HEK293 (cell line): ENCODE results near the gene MRNIP.

Experiments used
- CTCF ChIA-PET: fragments of 350-600 bp; formaldehyde crosslinking; extraction: SDS; loops from one replicate; lab custom pipeline; 2021; ENCODE audit warnings: antibody characterized with exemption; lab: Yijun Ruan, JAX
- POLR2A ChIA-PET: fragments of 300-600 bp; formaldehyde crosslinking; extraction: SDS; loops from one replicate; lab custom pipeline; 2020; ENCODE audit warnings: antibody characterized with exemption, inconsistent platforms; lab: Yijun Ruan, JAX
- H3K27ac ChIP-seq: fragments of 200-500 bp; sonication (Bioruptor generic); 2 replicates; pipeline ENCODE4 v1.5.1; 2014; ENCODE audit warnings: low read depth, low read length, control low read depth, inconsistent platforms; ENCODE audit errors: extremely low read depth
- H3K36me3 ChIP-seq, 2 experiments: fragments of 200-500 bp in 1 of 2; sonication (Bioruptor generic) in 1 of 2; 1 replicate in 1 of 2; 2 replicates in 1 of 2; pipeline ENCODE4 v1.5.1; 2014 to 2017; ENCODE audit warnings: inconsistent platforms in 2 of 2, low read length in 2 of 2; ENCODE audit not compliant: control insufficient read depth in 2 of 2, insufficient read depth in 1 of 2
- H3K4me1 ChIP-seq: fragments of 200-500 bp; sonication (Bioruptor generic); 2 replicates; pipeline ENCODE4 v1.5.1; 2014; ENCODE audit warnings: mild to moderate bottlenecking, low read length, inconsistent platforms; ENCODE audit not compliant: control insufficient read depth, insufficient read depth
- H3K4me3 ChIP-seq: 2 replicates; pipeline ENCODE4 v1.5.1; 2011; ENCODE audit warnings: low read depth, mild to moderate bottlenecking, control low read depth, low read length, moderate library complexity
- H3K9me3 ChIP-seq: fragments of 200-500 bp; sonication (Bioruptor generic); 2 replicates; pipeline ENCODE4 v1.5.1; 2014; ENCODE audit warnings: low read depth, low read length, inconsistent platforms; ENCODE audit not compliant: control insufficient read depth, insufficient read depth
- EGR2 ChIP-seq: fragments of 450-650 bp; formaldehyde crosslinking; IDR thresholded peaks from 2 replicates; pipeline ENCODE4 v1.5.1; 2016; ENCODE audit warnings: low read depth, missing biosample characterization, missing genetic modification characterization
- INSM2 ChIP-seq: fragments of 450-650 bp; formaldehyde crosslinking; IDR thresholded peaks from 2 replicates; pipeline ENCODE4 v1.5.1; 2016; ENCODE audit warnings: missing biosample characterization, missing genetic modification characterization
- TCF7L2 ChIP-seq: IDR thresholded peaks from 2 replicates; pipeline ENCODE4 v1.6.1; 2011; ENCODE audit warnings: low read depth, mild to moderate bottlenecking, inconsistent platforms, low read length, moderate library complexity, borderline replicate concordance
- ZBTB48 ChIP-seq: fragments of 450-650 bp; formaldehyde crosslinking; IDR thresholded peaks from 2 replicates; pipeline ENCODE4 v1.5.1; 2016; ENCODE audit warnings: missing biosample characterization, missing genetic modification characterization
- ZFP69B ChIP-seq: fragments of 450-650 bp; formaldehyde crosslinking; IDR thresholded peaks from 2 replicates; pipeline ENCODE4 v1.5.1; 2016; ENCODE audit warnings: missing biosample characterization, missing genetic modification characterization
- ZNF138 ChIP-seq: fragments of 450-650 bp; formaldehyde crosslinking; IDR thresholded peaks from 2 replicates; pipeline ENCODE4 v1.5.1; 2016; ENCODE audit warnings: missing biosample characterization, missing genetic modification characterization, borderline replicate concordance
- ZNF214 ChIP-seq: fragments of 450-650 bp; formaldehyde crosslinking; IDR thresholded peaks from 2 replicates; pipeline ENCODE4 v1.5.1; 2017; ENCODE audit warnings: missing biosample characterization, mild to moderate bottlenecking, missing genetic modification characterization, borderline replicate concordance
- ZNF24 ChIP-seq: fragments of 450-650 bp; formaldehyde crosslinking; IDR thresholded peaks from 2 replicates; pipeline ENCODE4 v1.5.1; 2016; ENCODE audit warnings: missing biosample characterization, missing genetic modification characterization
- ZNF341 ChIP-seq: fragments of 450-650 bp; formaldehyde crosslinking; IDR thresholded peaks from 2 replicates; pipeline ENCODE4; 2016; ENCODE audit warnings: low read depth, missing biosample characterization, missing genetic modification characterization
- ZNF423 ChIP-seq: fragments of 450-650 bp; formaldehyde crosslinking; IDR thresholded peaks from 2 replicates; pipeline ENCODE4 v1.5.1; 2016; ENCODE audit warnings: missing biosample characterization, missing genetic modification characterization
- ZNF549 ChIP-seq: fragments of 450-650 bp; IDR thresholded peaks from 2 replicates; pipeline ENCODE4 v1.5.1; 2018; ENCODE audit warnings: missing biosample characterization, missing genetic modification characterization, mild to moderate bottlenecking, inconsistent platforms, moderate library complexity
- ZNF600 ChIP-seq: fragments of 450-650 bp; formaldehyde crosslinking; IDR thresholded peaks from 2 replicates; pipeline ENCODE4 v1.5.1; 2016; ENCODE audit warnings: missing biosample characterization, missing genetic modification characterization
- ZSCAN18 ChIP-seq: fragments of 450-650 bp; formaldehyde crosslinking; IDR thresholded peaks from 2 replicates; pipeline ENCODE4 v1.5.1; 2016; ENCODE audit warnings: missing biosample characterization, missing genetic modification characterization
- ZXDB ChIP-seq: fragments of 450-650 bp; formaldehyde crosslinking; IDR thresholded peaks from 2 replicates; pipeline ENCODE4 v1.5.1; 2016; ENCODE audit warnings: missing biosample characterization, missing genetic modification characterization
- TF ChIP-seq, protein P1 (sequence below): fragments of 450-650 bp; formaldehyde crosslinking; IDR thresholded peaks from 2 replicates; pipeline ENCODE4 v1.5.1; 2016; ENCODE audit warnings: missing biosample characterization, missing genetic modification characterization
- TF ChIP-seq, protein P2 (sequence below): fragments of 450-650 bp; formaldehyde crosslinking; IDR thresholded peaks from 2 replicates; pipeline ENCODE4 v1.5.1; 2017; ENCODE audit warnings: missing biosample characterization, missing genetic modification characterization

MRNIP gene

GRCh38 chr5:179901915-179902762, 43.5 kb upstream of the MRNIP start:
- TF ChIP-seq ZNF214 (tag by site-specific recombination): no peak
- no peak for TF ChIP-seq TCF7L2
- TF ChIP-seq, protein P1, sequence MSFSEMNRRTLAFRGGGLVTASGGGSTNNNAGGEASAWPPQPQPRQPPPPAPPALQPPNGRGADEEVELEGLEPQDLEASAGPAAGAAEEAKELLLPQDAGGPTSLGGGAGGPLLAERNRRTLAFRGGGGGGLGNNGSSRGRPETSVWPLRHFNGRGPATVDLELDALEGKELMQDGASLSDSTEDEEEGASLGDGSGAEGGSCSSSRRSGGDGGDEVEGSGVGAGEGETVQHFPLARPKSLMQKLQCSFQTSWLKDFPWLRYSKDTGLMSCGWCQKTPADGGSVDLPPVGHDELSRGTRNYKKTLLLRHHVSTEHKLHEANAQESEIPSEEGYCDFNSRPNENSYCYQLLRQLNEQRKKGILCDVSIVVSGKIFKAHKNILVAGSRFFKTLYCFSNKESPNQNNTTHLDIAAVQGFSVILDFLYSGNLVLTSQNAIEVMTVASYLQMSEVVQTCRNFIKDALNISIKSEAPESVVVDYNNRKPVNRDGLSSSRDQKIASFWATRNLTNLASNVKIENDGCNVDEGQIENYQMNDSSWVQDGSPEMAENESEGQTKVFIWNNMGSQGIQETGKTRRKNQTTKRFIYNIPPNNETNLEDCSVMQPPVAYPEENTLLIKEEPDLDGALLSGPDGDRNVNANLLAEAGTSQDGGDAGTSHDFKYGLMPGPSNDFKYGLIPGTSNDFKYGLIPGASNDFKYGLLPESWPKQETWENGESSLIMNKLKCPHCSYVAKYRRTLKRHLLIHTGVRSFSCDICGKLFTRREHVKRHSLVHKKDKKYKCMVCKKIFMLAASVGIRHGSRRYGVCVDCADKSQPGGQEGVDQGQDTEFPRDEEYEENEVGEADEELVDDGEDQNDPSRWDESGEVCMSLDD (tag by site-specific recombination): no peak
- TF ChIP-seq ZXDB (tag by site-specific recombination): no peak
- no peak for TF ChIP-seq ZFP69B (tag by site-specific recombination)
- TF ChIP-seq ZNF549 (tag by site-specific recombination): no peak
- no peak for TF ChIP-seq ZNF341
- TF ChIP-seq ZSCAN18 (tag by site-specific recombination): no peak
- TF ChIP-seq ZNF600: no peak
- ChIA-PET CTCF (interaction anchor here (0.5 to 0.6 kb wide), 2 partner anchors 32 to 163 kb away, joined by 3 to 4 read pairs; no protein-coding TSS in a partner anchor), POLR2A (no interaction called here)
- Histone ChIP-seq H3K36me3 (peaks cover 37 to 84% of the 10 kb centered on the region in 2 experiments), H3K9me3 (no peaks in the 10 kb centered on the region), H3K4me1 (peaks cover 3% of the 10 kb centered on the region; the same call in 1 of the 2 replicates), H3K27ac (no peak overlapping the region), H3K4me3 (no peak overlapping the region)

- H3K27ac ChIP-seq: no peak overlapping the region
- CTCF ChIA-PET: interaction anchor here (0.5 to 0.6 kb wide), 2 partner anchors 32 to 163 kb away, joined by 3 to 4 read pairs; no protein-coding TSS in a partner anchor
Measured at GRCh38 chr5:179901462-179901861, 42.8 kb upstream of the MRNIP start.

More at GRCh38 chr5:179901462-179901861, 42.8 kb upstream of the MRNIP start:
- Histone ChIP-seq H3K4me1 (no peaks in the 10 kb centered on the region), H3K9me3 (no peaks in the 10 kb centered on the region), H3K36me3 (peaks cover 38 to 88% of the 10 kb centered on the region in 2 experiments), H3K4me3 (no peak overlapping the region)
- TF ChIP-seq EGR2 (tag by site-specific recombination) (no peak), ZNF138 (no peak), ZBTB48 (tag by site-specific recombination) (no peak), ZNF423 (tag by site-specific recombination) (no peak), INSM2 (tag by site-specific recombination) (no peak), ZNF24 (tag by site-specific recombination) (no peak)
- TF ChIP-seq, protein P2, sequence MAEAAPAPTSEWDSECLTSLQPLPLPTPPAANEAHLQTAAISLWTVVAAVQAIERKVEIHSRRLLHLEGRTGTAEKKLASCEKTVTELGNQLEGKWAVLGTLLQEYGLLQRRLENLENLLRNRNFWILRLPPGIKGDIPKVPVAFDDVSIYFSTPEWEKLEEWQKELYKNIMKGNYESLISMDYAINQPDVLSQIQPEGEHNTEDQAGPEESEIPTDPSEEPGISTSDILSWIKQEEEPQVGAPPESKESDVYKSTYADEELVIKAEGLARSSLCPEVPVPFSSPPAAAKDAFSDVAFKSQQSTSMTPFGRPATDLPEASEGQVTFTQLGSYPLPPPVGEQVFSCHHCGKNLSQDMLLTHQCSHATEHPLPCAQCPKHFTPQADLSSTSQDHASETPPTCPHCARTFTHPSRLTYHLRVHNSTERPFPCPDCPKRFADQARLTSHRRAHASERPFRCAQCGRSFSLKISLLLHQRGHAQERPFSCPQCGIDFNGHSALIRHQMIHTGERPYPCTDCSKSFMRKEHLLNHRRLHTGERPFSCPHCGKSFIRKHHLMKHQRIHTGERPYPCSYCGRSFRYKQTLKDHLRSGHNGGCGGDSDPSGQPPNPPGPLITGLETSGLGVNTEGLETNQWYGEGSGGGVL (tag by site-specific recombination): no peak
- POLR2A ChIA-PET: no interaction called here
